H9 (cell line): ENCODE results near the gene ZNF385B. TPM values are rescaled to one million over a fixed set of nuclear protein-coding genes. Genes with fewer than 3 reads are reported as not detected.

Source experiments
- DNase-seq: peaks from one replicate; pipeline ENCODE4 v3.0.0-alpha.2; 2017
- H2AFZ ChIP-seq: one replicate; pipeline ENCODE4 v1.6.1; 2013; ENCODE audit warnings: mild to moderate bottlenecking, low read length, control low read depth, moderate library complexity
- H2AK5ac ChIP-seq: 2 replicates; pipeline ENCODE4 v1.6.1; 2013; ENCODE audit warnings: low read length, control low read depth, mixed read lengths; ENCODE audit not compliant: insufficient read length
- H2BK120ac ChIP-seq: one replicate; pipeline ENCODE4 v1.6.1; 2013; ENCODE audit warnings: low read depth, mild to moderate bottlenecking, low read length, control low read depth, inconsistent platforms; ENCODE audit not compliant: poor library complexity, severe bottlenecking
- H2BK12ac ChIP-seq: 2 replicates; pipeline ENCODE4 v1.6.1; 2013; ENCODE audit warnings: low read length, control low read depth, mixed read lengths, low read depth; ENCODE audit not compliant: insufficient read length
- H2BK15ac ChIP-seq: 2 replicates; pipeline ENCODE4 v1.6.1; 2013; ENCODE audit warnings: low read depth, low read length, control low read depth
- H2BK20ac ChIP-seq: one replicate; pipeline ENCODE4 v1.6.1; 2013; ENCODE audit warnings: low read depth, mild to moderate bottlenecking, low read length, control low read depth, inconsistent platforms; ENCODE audit not compliant: poor library complexity, severe bottlenecking
- H2BK5ac ChIP-seq: 2 replicates; pipeline ENCODE4 v1.6.1; 2013; ENCODE audit warnings: low read length, control low read depth, mixed read lengths; ENCODE audit not compliant: insufficient read length
- H3K14ac ChIP-seq: 2 replicates; pipeline ENCODE4 v1.6.1; 2013; ENCODE audit warnings: low read length, control low read depth; ENCODE audit not compliant: insufficient read depth
- H3K18ac ChIP-seq: 2 replicates; pipeline ENCODE4 v1.6.1; 2013; ENCODE audit warnings: low read depth, mild to moderate bottlenecking, mixed read lengths, low read length, control low read depth; ENCODE audit not compliant: insufficient read length
- H3K23ac ChIP-seq: 2 replicates; pipeline ENCODE4 v1.6.1; 2013; ENCODE audit warnings: low read length, control low read depth, mixed read lengths, low read depth; ENCODE audit not compliant: insufficient read length
- H3K23me2 ChIP-seq: 2 replicates; pipeline ENCODE4 v1.6.1; 2013; ENCODE audit warnings: low read depth, mild to moderate bottlenecking, mixed read lengths, low read length, control low read depth; ENCODE audit not compliant: insufficient read length, poor library complexity, severe bottlenecking
- H3K27ac ChIP-seq: 2 replicates; pipeline ENCODE4 v1.5.1; 2013; ENCODE audit warnings: low read length, control low read depth, mixed read lengths, low read depth; ENCODE audit not compliant: insufficient read length
- H3K27me3 ChIP-seq: 2 replicates; pipeline ENCODE4 v1.6.1; 2013; ENCODE audit warnings: low read length, control low read depth, inconsistent platforms; ENCODE audit not compliant: insufficient read depth
- H3K4ac ChIP-seq: 2 replicates; pipeline ENCODE4 v1.6.1; 2013; ENCODE audit warnings: low read depth, mild to moderate bottlenecking, control low read depth, inconsistent platforms, low read length, moderate library complexity
- H3K4me1 ChIP-seq: 2 replicates; pipeline ENCODE4 v1.6.1; 2013; ENCODE audit warnings: low read length, control low read depth, inconsistent platforms; ENCODE audit not compliant: insufficient read depth
- H3K4me2 ChIP-seq: 2 replicates; pipeline ENCODE4 v1.6.1; 2013; ENCODE audit warnings: low read length, control low read depth, mixed read lengths; ENCODE audit not compliant: insufficient read length, insufficient read depth
- H3K56ac ChIP-seq: 2 replicates; pipeline ENCODE4 v1.6.1; 2013; ENCODE audit warnings: low read depth, mild to moderate bottlenecking, mixed read lengths, low read length, control low read depth; ENCODE audit not compliant: insufficient read length
- H3K79me1 ChIP-seq: 2 replicates; pipeline ENCODE4 v1.6.1; 2013; ENCODE audit warnings: low read depth, mild to moderate bottlenecking, moderate library complexity, low read length, control low read depth, inconsistent platforms; ENCODE audit not compliant: insufficient read depth, poor library complexity, severe bottlenecking
- H3K79me2 ChIP-seq: 2 replicates; pipeline ENCODE4 v1.6.1; 2013; ENCODE audit warnings: low read length, control low read depth, inconsistent platforms; ENCODE audit not compliant: insufficient read depth
- H3K9ac ChIP-seq: 2 replicates; pipeline ENCODE4 v1.6.1; 2013; ENCODE audit warnings: low read length, control low read depth, mixed read lengths; ENCODE audit not compliant: insufficient read length; ENCODE audit errors: extremely low read depth
- H3K9me3 ChIP-seq: one replicate; pipeline ENCODE4 v1.6.1; 2013; ENCODE audit warnings: low read depth, low read length, inconsistent platforms; ENCODE audit not compliant: control insufficient read depth
- H3T11ph ChIP-seq: one replicate; pipeline ENCODE4 v1.6.1; 2013; ENCODE audit warnings: mild to moderate bottlenecking, low read length, control low read depth, inconsistent platforms
- H4K20me1 ChIP-seq: one replicate; pipeline ENCODE4 v1.6.1; 2013; ENCODE audit not compliant: control insufficient read depth, insufficient read length, insufficient read depth
- H4K5ac ChIP-seq: 2 replicates; pipeline ENCODE4 v1.6.1; 2013; ENCODE audit warnings: low read depth, mild to moderate bottlenecking, mixed read lengths, low read length, control low read depth; ENCODE audit not compliant: insufficient read length
- H4K8ac ChIP-seq: replicated peaks from 2 replicates; pipeline ENCODE4 v1.6.1; 2013; ENCODE audit warnings: low read length, control low read depth, mixed read lengths, low read depth; ENCODE audit not compliant: insufficient read length
- H4K91ac ChIP-seq: 2 replicates; pipeline ENCODE4 v1.6.1; 2013; ENCODE audit warnings: low read depth, mild to moderate bottlenecking, moderate library complexity, mixed read lengths, low read length, control low read depth; ENCODE audit not compliant: insufficient read length
- H3K27ac Mint-ChIP-seq, 3 experiments: 2 replicates in 2 of 3; 3 replicates in 1 of 3; pipeline ENCODE4 v1.8.0; 2020 to 2021; ENCODE audit warnings: mixed read lengths in 3 of 3, mild to moderate bottlenecking in 1 of 3, moderate library complexity in 1 of 3
- H3K27me3 Mint-ChIP-seq: 2 replicates; pipeline ENCODE4 v1.8.0; 2021; ENCODE audit warnings: low read depth, mild to moderate bottlenecking, moderate library complexity, mixed read lengths
- H3K36me3 Mint-ChIP-seq, 3 experiments: 2 replicates in 2 of 3; 3 replicates in 1 of 3; pipeline ENCODE4 v1.8.0; 2020 to 2021; ENCODE audit warnings: low read depth in 3 of 3, mixed read lengths in 3 of 3; ENCODE audit not compliant: insufficient read depth in 1 of 3
- H3K4me1 Mint-ChIP-seq, 2 experiments: 2 replicates each; pipeline ENCODE4 v1.8.0; 2020; ENCODE audit warnings: mixed read lengths in 2 of 2
- H3K4me3 Mint-ChIP-seq, 2 experiments: 2 replicates in 1 of 2; 3 replicates in 1 of 2; pipeline ENCODE4 v1.8.0; 2020 to 2021; ENCODE audit warnings: mild to moderate bottlenecking in 2 of 2, mixed read lengths in 2 of 2, moderate library complexity in 1 of 2
- H3K9me3 Mint-ChIP-seq, 2 experiments: 2 replicates in 1 of 2; 3 replicates in 1 of 2; pipeline ENCODE4 v1.8.0; 2020; ENCODE audit warnings: mild to moderate bottlenecking in 2 of 2, mixed read lengths in 2 of 2, moderate library complexity in 1 of 2
- total RNA-seq: library from RNA; stranded (reverse); gene quantifications from 2 replicates; pipeline ENCODE4 v1.2.1, GENCODE V29; 2021
- TF ChIP-seq, protein P1 (sequence below): fragments of 200-600 bp; sonication (generic); conservative IDR thresholded peaks from 3 replicates; pipeline ENCODE4 v1.8.0; 2021; ENCODE audit warnings: antibody characterized with exemption, mild to moderate bottlenecking

Gene ZNF385B
- total RNA-seq, 1 experiment from 2014 or later, result 2.1 TPM

- Mint-ChIP-seq H3K27ac (no peak overlapping the region), H3K9me3 (no peaks in the 10 kb centered on the region), H3K27me3 (peaks cover 2% of the 10 kb centered on the region; the same call in 1 of the 2 replicates), H3K36me3 (no peaks in the 10 kb centered on the region), H3K4me3 (no peak overlapping the region), H3K4me1 (no peaks in the 10 kb centered on the region)
- no peaks in the 10 kb centered on the region for H3K9me3 ChIP-seq
- H3K9ac ChIP-seq, result no peak overlapping the region
- H4K5ac ChIP-seq, result no peak overlapping the region
- no peaks in the 10 kb centered on the region for H3K79me2 ChIP-seq
- H3K4ac ChIP-seq, result no peak overlapping the region
- no peak overlapping the region for H2AK5ac ChIP-seq
- no peak for DNase-seq
- H2BK15ac ChIP-seq, result no peak overlapping the region
- no peak overlapping the region for H3K23ac ChIP-seq
- TF ChIP-seq, protein P1, sequence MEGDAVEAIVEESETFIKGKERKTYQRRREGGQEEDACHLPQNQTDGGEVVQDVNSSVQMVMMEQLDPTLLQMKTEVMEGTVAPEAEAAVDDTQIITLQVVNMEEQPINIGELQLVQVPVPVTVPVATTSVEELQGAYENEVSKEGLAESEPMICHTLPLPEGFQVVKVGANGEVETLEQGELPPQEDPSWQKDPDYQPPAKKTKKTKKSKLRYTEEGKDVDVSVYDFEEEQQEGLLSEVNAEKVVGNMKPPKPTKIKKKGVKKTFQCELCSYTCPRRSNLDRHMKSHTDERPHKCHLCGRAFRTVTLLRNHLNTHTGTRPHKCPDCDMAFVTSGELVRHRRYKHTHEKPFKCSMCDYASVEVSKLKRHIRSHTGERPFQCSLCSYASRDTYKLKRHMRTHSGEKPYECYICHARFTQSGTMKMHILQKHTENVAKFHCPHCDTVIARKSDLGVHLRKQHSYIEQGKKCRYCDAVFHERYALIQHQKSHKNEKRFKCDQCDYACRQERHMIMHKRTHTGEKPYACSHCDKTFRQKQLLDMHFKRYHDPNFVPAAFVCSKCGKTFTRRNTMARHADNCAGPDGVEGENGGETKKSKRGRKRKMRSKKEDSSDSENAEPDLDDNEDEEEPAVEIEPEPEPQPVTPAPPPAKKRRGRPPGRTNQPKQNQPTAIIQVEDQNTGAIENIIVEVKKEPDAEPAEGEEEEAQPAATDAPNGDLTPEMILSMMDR, result no peak
- no peak overlapping the region for H3K18ac ChIP-seq
- no peak overlapping the region for H2BK120ac ChIP-seq
- H3K56ac ChIP-seq, result no peak overlapping the region
- no peak overlapping the region for H2BK20ac ChIP-seq
- no peaks in the 10 kb centered on the region for H3K27me3 ChIP-seq
- H2BK12ac ChIP-seq, result no peak overlapping the region
- H2AFZ ChIP-seq, result no peak overlapping the region
- no peak overlapping the region for H4K91ac ChIP-seq
- H3K27ac ChIP-seq, result no peak overlapping the region
- H3K79me1 ChIP-seq, result no peaks in the 10 kb centered on the region
- no peak overlapping the region for H3T11ph ChIP-seq
- H3K23me2 ChIP-seq, result no peaks in the 10 kb centered on the region
- H2BK5ac ChIP-seq, result no peak overlapping the region
- no peaks in the 10 kb centered on the region for H4K20me1 ChIP-seq
- H3K4me1 ChIP-seq, result no peaks in the 10 kb centered on the region
- no peak overlapping the region for H3K4me2 ChIP-seq
- H4K8ac ChIP-seq, result no peak overlapping the region
- H3K14ac ChIP-seq, result no peak overlapping the region
Measured at GRCh38 chr2:179875864-179876263, 14.5 kb upstream of the ZNF385B start.
